K562 (cell line): ENCODE data around the gene PROK1. TPM values are rescaled to one million over a fixed set of nuclear protein-coding genes. Genes with fewer than 3 reads are reported as not detected.

Source experiments
- ATF7 ChIP-seq: fragments of 450-650 bp; IDR thresholded peaks from 2 replicates; pipeline ENCODE4 v1.7.1; 2014; ENCODE audit warnings: mild to moderate bottlenecking, moderate library complexity
- CEBPG ChIP-seq, 3 experiments: fragments of 200-800 bp in 1 of 3; sonication (Bioruptor generic) in 1 of 3; sonication (generic) in 1 of 3; formaldehyde crosslinking in 1 of 3; IDR thresholded peaks in 2 of 3; conservative IDR thresholded peaks in 1 of 3; 2 replicates each; pipeline versions ENCODE4 v1.6.1 to v1.8.0; 2016 to 2022; ENCODE audit warnings: missing compliant biosample characterization in 2 of 3, missing genetic modification characterization in 2 of 3, mild to moderate bottlenecking in 1 of 3, missing genetic modification reagents in 1 of 3
- CREM ChIP-seq: IDR thresholded peaks from 2 replicates; pipeline ENCODE4 v1.6.1; 2014; ENCODE audit warnings: antibody characterized with exemption, low read depth
- FOSL1 ChIP-seq: fragments of 200-800 bp; sonication (Bioruptor generic); conservative IDR thresholded peaks from 2 replicates; pipeline ENCODE4 v1.6.1; 2016; ENCODE audit warnings: missing genetic modification characterization, missing compliant biosample characterization
- FOXM1 ChIP-seq, 2 experiments: fragments of 450-650 bp in 1 of 2; sonication (generic) in 1 of 2; formaldehyde crosslinking in 1 of 2; IDR thresholded peaks; 2 replicates each; pipeline versions ENCODE4 v1.6.1 to v1.9.0; 2017 to 2022; ENCODE audit warnings: low read depth in 2 of 2, mild to moderate bottlenecking in 2 of 2, missing genetic modification reagents in 1 of 2, moderate library complexity in 1 of 2
- GATAD2B ChIP-seq: fragments of 450-650 bp; IDR thresholded peaks from 2 replicates; pipeline ENCODE4 v1.6.1; 2017; ENCODE audit warnings: mild to moderate bottlenecking, borderline replicate concordance
- JUN ChIP-seq, 2 experiments: sonication (generic) in 1 of 2; formaldehyde crosslinking in 1 of 2; IDR thresholded peaks; 2 replicates each; pipeline versions ENCODE4 v1.6.1 to v1.8.0; 2012 to 2022; ENCODE audit warnings: borderline replicate concordance in 2 of 2, mild to moderate bottlenecking in 2 of 2, improper control_type of control experiment in 1 of 2, low read depth in 1 of 2, low read length in 1 of 2, missing genetic modification reagents in 1 of 2
- KAT2B ChIP-seq: IDR thresholded peaks from one replicate; pipeline ENCODE4 v1.6.1; 2012; ENCODE audit warnings: low read depth, mild to moderate bottlenecking, control low read depth, inconsistent platforms, low read length, moderate library complexity
- MTA2 ChIP-seq: fragments of 450-650 bp; IDR thresholded peaks from 2 replicates; pipeline ENCODE4 v1.6.1; 2016; ENCODE audit warnings: low read depth
- SMAD4 ChIP-seq: fragments of 250-450 bp; sonication (Bioruptor Pico); conservative IDR thresholded peaks from 2 replicates; pipeline ENCODE4 v1.8.0; 2021; ENCODE audit warnings: inconsistent platforms, mild to moderate bottlenecking, moderate library complexity
- SOX6 ChIP-seq: fragments of 450-650 bp; IDR thresholded peaks from 2 replicates; pipeline ENCODE4 v1.6.1; 2014; ENCODE audit warnings: mild to moderate bottlenecking
- TEAD4 ChIP-seq, 2 experiments: sonication (generic) in 1 of 2; formaldehyde crosslinking in 1 of 2; IDR thresholded peaks; 2 replicates each; pipeline versions ENCODE4 v1.6.1 to v1.8.0; 2012 to 2022; ENCODE audit warnings: borderline replicate concordance in 1 of 2, inconsistent platforms in 1 of 2, low read length in 1 of 2, mild to moderate bottlenecking in 1 of 2, missing genetic modification reagents in 1 of 2
- TOE1 ChIP-seq, 2 experiments: fragments of 450-650 bp in 1 of 2; sonication (generic) in 1 of 2; formaldehyde crosslinking in 1 of 2; IDR thresholded peaks; 2 replicates each; pipeline versions ENCODE4 v1.7.1 to v1.8.0; 2016 to 2022; ENCODE audit warnings: borderline replicate concordance in 2 of 2, mild to moderate bottlenecking in 2 of 2, antibody characterized with exemption in 1 of 2, inconsistent platforms in 1 of 2, low read depth in 1 of 2, missing genetic modification reagents in 1 of 2, moderate library complexity in 1 of 2
- TRIM24 ChIP-seq, 2 experiments: fragments of 450-650 bp; IDR thresholded peaks; 2 replicates each; pipeline ENCODE4 v1.6.1; 2016
- ZNF282 ChIP-seq: sonication (generic); formaldehyde crosslinking; IDR thresholded peaks from 2 replicates; pipeline ENCODE4 v1.8.1; 2023; ENCODE audit warnings: missing genetic modification reagents
- ZNF584 ChIP-seq: fragments of 200-800 bp; sonication (Bioruptor generic); IDR thresholded peaks from 2 replicates; pipeline ENCODE4 v1.6.1; 2016; ENCODE audit warnings: low read depth, mild to moderate bottlenecking, missing genetic modification characterization, missing compliant biosample characterization
- polyA plus RNA-seq, 8 experiments: library from polyadenylated mRNA; depleted of rRNA in 4 of 8; stranded (reverse) in 5 of 8; unstranded in 3 of 8; fragments of >200 nt; fragmentation: Nextera tagmentation in 2 of 8; fragmentation: Illumina TruSeq in 1 of 8; extraction: Ambion mirVana in 2 of 8; extraction: Trizol in 1 of 8; gene quantifications; 2 replicates each; pipeline versions ENCODE4 v1.2.1 to v1.2.3, GENCODE V29; 2011 to 2014; ENCODE audit warnings: inconsistent platforms in 1 of 8, missing spikeins in 1 of 8
- total RNA-seq, 7 experiments: library from RNA; depleted of rRNA in 6 of 7; stranded (reverse); fragments of >200 nt in 6 of 7; fragmentation: Illumina TruSeq in 2 of 7; extraction: Trizol in 2 of 7; gene quantifications; 2 replicates each; pipeline versions ENCODE4 v1.2.1 to v1.2.3, GENCODE V29; 2011 to 2021; ENCODE audit warnings: low replicate concordance in 1 of 7
- TF ChIP-seq, protein P1 (sequence below), 2 experiments: fragments of 200-800 bp in 1 of 2; sonication (Bioruptor generic) in 1 of 2; sonication (generic) in 1 of 2; formaldehyde crosslinking in 1 of 2; IDR thresholded peaks in 1 of 2; conservative IDR thresholded peaks in 1 of 2; 2 replicates each; pipeline versions ENCODE4 v1.5.0 to v1.6.1; 2016 to 2020; ENCODE audit warnings: missing compliant biosample characterization in 1 of 2, missing genetic modification characterization in 1 of 2, missing genetic modification reagents in 1 of 2
- TF ChIP-seq, protein P2 (sequence below): fragments of 250-450 bp; sonication (Bioruptor Pico); IDR thresholded peaks from 2 replicates; pipeline ENCODE4 v1.5.0; 2021
- TF ChIP-seq, protein P3 (sequence below): fragments of 450-650 bp; IDR thresholded peaks from 2 replicates; pipeline ENCODE4 v1.6.1; 2016; ENCODE audit warnings: borderline replicate concordance
- TF ChIP-seq, protein P4 (sequence below): fragments of 200-800 bp; sonication (Bioruptor generic); IDR thresholded peaks from 2 replicates; pipeline ENCODE4 v1.6.1; 2017; ENCODE audit warnings: missing genetic modification characterization, missing compliant biosample characterization

The PROK1 gene
- total and polyA plus RNA-seq, 9 of the 15 experiments (the other 6 are each of a cell fraction or from before 2014, with no cell fraction given): 0.15 TPM; not detected in 8

DNA sequence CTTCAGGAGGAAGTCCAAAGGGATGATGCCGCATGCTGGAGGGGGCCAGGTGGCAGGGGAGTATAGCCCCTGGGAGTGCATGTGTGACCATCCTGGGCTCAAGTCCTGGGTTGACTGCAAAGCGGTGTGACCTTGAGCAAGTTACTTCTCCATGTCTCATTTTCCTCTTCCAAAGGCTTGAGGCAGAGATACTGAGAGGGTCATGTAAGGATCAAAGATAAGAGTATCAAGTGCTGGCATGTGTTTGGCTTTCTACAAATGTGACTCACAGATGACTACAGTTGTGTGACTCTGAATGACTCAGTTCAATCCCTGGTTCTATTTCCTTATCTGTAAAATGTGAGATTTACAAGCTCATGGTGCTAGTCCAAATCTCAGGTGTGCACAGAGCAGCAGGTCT, 26.1 kb downstream of the PROK1 start (continued):
- TF ChIP-seq TRIM24 (IDR thresholded peaks at IDR 0.05) (peak; percentile 79), JUN (IDR thresholded peaks at IDR 0.05; ENCODE audit: borderline replicate concordance, low read depth, low read length) (peak; percentile 92), JUN (CRISPR knock-in tag; IDR thresholded peaks at IDR 0.05; ENCODE audit: borderline replicate concordance) (no peak), TOE1 (IDR thresholded peaks at IDR 0.05; ENCODE audit: borderline replicate concordance) (no peak), TOE1 (CRISPR knock-in tag; IDR thresholded peaks at IDR 0.05; ENCODE audit: borderline replicate concordance, low read depth) (no peak), KAT2B (no peak), GATAD2B (no peak), SOX6 (peak; percentile 58), TEAD4 (IDR thresholded peaks at IDR 0.05; ENCODE audit: low read length) (peak; percentile 88), TEAD4 (CRISPR knock-in tag; IDR thresholded peaks at IDR 0.05; ENCODE audit: borderline replicate concordance) (no peak), CEBPG (CRISPR knock-in tag; IDR thresholded peaks at IDR 0.05) (no peak), CEBPG (tag; conservative IDR thresholded peaks at IDR 0.05 in 1 of 2, IDR thresholded peaks at IDR 0.05 in 1 of 2) (no peak), CREM (0 out of 2 replicates have a peak, but pooled peaks have one; percentile 5), FOSL1 (tag) (peak; percentile 100), FOXM1 (IDR thresholded peaks at IDR 0.05; ENCODE audit: low read depth) (no peak), FOXM1 (CRISPR knock-in tag; IDR thresholded peaks at IDR 0.05; ENCODE audit: low read depth) (no peak), SMAD4 (CRISPR knock-in tag) (no peak), MTA2 (peak; percentile 57), ZNF584 (CRISPR knock-in tag) (0 out of 2 replicates have a peak, but pooled peaks have one; percentile 39), ZNF282 (CRISPR knock-in tag) (no peak), ATF7 (peak; percentile 23; the same call in 1 of the 2 replicates)
- TF ChIP-seq, protein P1, sequence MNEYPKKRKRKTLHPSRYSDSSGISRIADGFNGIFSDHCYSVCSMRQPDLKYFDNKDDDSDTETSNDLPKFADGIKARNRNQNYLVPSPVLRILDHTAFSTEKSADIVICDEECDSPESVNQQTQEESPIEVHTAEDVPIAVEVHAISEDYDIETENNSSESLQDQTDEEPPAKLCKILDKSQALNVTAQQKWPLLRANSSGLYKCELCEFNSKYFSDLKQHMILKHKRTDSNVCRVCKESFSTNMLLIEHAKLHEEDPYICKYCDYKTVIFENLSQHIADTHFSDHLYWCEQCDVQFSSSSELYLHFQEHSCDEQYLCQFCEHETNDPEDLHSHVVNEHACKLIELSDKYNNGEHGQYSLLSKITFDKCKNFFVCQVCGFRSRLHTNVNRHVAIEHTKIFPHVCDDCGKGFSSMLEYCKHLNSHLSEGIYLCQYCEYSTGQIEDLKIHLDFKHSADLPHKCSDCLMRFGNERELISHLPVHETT (CRISPR knock-in tag; conservative IDR thresholded peaks at IDR 0.05 in 1 of 2, IDR thresholded peaks at IDR 0.05 in 1 of 2): peak in 1 of 2 experiments; percentile 58; a peak in 1 of 4 replicates
- TF ChIP-seq, protein P2, sequence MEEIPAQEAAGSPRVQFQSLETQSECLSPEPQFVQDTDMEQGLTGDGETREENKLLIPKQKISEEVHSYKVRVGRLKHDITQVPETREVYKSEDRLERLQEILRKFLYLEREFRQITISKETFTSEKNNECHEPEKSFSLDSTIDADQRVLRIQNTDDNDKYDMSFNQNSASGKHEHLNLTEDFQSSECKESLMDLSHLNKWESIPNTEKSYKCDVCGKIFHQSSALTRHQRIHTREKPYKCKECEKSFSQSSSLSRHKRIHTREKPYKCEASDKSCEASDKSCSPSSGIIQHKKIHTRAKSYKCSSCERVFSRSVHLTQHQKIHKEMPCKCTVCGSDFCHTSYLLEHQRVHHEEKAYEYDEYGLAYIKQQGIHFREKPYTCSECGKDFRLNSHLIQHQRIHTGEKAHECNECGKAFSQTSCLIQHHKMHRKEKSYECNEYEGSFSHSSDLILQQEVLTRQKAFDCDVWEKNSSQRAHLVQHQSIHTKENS (CRISPR knock-in tag): no peak
- TF ChIP-seq, protein P3, sequence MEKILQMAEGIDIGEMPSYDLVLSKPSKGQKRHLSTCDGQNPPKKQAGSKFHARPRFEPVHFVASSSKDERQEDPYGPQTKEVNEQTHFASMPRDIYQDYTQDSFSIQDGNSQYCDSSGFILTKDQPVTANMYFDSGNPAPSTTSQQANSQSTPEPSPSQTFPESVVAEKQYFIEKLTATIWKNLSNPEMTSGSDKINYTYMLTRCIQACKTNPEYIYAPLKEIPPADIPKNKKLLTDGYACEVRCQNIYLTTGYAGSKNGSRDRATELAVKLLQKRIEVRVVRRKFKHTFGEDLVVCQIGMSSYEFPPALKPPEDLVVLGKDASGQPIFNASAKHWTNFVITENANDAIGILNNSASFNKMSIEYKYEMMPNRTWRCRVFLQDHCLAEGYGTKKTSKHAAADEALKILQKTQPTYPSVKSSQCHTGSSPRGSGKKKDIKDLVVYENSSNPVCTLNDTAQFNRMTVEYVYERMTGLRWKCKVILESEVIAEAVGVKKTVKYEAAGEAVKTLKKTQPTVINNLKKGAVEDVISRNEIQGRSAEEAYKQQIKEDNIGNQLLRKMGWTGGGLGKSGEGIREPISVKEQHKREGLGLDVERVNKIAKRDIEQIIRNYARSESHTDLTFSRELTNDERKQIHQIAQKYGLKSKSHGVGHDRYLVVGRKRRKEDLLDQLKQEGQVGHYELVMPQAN: no peak
- TF ChIP-seq, protein P4, sequence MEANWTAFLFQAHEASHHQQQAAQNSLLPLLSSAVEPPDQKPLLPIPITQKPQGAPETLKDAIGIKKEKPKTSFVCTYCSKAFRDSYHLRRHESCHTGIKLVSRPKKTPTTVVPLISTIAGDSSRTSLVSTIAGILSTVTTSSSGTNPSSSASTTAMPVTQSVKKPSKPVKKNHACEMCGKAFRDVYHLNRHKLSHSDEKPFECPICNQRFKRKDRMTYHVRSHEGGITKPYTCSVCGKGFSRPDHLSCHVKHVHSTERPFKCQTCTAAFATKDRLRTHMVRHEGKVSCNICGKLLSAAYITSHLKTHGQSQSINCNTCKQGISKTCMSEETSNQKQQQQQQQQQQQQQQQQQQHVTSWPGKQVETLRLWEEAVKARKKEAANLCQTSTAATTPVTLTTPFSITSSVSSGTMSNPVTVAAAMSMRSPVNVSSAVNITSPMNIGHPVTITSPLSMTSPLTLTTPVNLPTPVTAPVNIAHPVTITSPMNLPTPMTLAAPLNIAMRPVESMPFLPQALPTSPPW (CRISPR knock-in tag): peak; percentile 41
